Measurements from ENCODE around the gene GPR89B.

DNA sequence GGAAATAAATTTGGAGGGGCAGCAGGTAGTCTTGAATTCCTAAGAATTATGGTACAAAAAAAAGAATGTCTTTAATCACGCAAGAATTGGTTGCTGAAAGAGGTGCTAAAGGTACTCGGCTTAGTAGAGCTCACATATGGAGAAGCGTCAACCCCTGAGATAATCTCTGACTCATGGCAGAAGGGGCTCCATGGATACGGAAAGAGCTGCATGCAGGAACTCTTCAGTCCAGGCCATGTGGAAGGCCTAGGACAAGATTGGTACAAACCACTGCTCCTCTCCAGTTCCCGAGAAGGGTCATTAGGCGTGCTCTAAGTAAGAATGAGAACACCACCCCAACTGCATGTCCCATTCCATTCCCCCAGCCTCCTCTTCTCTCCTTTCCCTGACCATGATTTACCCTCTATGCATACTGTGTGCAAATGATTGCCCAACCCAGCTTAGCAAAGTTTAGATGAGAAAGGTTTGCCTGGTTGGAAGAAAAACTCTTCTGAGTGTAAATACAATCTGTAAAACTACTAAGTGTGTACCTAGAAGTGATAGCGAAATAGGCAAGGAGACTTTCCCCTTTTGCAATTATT lies 14.8 kb upstream of the GPR89B start:
- TF ChIP-seq FOXK2 (IDR thresholded peaks at IDR 0.05), result no peak
- TF ChIP-seq, protein P1, sequence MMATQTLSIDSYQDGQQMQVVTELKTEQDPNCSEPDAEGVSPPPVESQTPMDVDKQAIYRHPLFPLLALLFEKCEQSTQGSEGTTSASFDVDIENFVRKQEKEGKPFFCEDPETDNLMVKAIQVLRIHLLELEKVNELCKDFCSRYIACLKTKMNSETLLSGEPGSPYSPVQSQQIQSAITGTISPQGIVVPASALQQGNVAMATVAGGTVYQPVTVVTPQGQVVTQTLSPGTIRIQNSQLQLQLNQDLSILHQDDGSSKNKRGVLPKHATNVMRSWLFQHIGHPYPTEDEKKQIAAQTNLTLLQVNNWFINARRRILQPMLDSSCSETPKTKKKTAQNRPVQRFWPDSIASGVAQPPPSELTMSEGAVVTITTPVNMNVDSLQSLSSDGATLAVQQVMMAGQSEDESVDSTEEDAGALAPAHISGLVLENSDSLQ (IDR thresholded peaks at IDR 0.05), result no peak
- TF ChIP-seq ELF4 (IDR thresholded peaks at IDR 0.05), result no peak
- TF ChIP-seq SUZ12 (IDR thresholded peaks at IDR 0.05), result no peak
- TF ChIP-seq L3MBTL2 (conservative IDR thresholded peaks at IDR 0.05), result no peak
- no peak for TF ChIP-seq FOXA1 (IDR thresholded peaks at IDR 0.05)

Data from HEK293T (cell line).